Measurements from ENCODE around the gene COL20A1.

DNA sequence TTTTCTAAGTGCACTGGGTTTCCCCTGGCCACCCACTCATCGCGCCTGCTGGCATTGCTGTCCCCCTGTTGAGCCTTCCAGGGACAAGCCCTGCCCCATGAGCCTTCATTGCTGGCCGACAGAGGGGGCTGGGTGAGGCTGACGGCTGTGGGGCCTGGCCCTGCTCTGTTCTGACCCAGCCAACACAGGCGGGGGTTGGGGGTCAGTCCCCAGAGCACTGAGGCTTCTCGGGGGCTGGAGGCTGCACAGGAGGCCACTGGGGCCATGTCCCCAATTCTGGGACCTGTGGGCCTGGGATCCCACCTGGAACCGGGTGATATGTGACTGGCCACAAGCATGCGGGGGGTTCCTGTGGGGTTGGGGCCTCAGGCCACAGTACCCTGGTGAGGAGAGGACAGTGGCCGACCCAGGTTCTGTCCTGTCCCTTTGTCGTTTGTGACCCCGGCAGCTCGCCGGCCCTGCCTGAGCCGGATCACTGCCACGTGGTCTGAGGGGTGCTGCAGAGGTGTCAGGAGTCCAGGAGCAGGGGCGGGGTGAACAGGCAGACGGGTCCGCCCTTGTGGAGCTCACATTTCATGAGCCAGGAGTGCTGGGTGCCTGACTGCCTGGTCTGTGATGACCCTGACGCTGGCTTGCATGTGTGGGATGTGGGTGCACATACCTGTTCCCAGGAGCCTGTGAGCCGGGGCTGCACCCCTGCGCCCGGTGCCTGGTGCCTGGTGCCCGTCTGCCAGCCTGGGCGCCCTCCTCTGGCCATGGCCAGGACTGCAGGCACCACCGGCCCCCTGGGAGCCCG lies 2.1 kb upstream of the COL20A1 start:
- TF ChIP-seq, protein P1, sequence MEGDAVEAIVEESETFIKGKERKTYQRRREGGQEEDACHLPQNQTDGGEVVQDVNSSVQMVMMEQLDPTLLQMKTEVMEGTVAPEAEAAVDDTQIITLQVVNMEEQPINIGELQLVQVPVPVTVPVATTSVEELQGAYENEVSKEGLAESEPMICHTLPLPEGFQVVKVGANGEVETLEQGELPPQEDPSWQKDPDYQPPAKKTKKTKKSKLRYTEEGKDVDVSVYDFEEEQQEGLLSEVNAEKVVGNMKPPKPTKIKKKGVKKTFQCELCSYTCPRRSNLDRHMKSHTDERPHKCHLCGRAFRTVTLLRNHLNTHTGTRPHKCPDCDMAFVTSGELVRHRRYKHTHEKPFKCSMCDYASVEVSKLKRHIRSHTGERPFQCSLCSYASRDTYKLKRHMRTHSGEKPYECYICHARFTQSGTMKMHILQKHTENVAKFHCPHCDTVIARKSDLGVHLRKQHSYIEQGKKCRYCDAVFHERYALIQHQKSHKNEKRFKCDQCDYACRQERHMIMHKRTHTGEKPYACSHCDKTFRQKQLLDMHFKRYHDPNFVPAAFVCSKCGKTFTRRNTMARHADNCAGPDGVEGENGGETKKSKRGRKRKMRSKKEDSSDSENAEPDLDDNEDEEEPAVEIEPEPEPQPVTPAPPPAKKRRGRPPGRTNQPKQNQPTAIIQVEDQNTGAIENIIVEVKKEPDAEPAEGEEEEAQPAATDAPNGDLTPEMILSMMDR (IDR thresholded peaks at IDR 0.05), result peak in 6 of 7 experiments; percentile 57 to 74 (median 70)
- TF ChIP-seq POLR2A (IDR thresholded peaks at IDR 0.05), result peak in 1 of 3 donors; percentile 4
